Measurements from ENCODE around the gene CWH43.

CWH43 gene

DNA sequence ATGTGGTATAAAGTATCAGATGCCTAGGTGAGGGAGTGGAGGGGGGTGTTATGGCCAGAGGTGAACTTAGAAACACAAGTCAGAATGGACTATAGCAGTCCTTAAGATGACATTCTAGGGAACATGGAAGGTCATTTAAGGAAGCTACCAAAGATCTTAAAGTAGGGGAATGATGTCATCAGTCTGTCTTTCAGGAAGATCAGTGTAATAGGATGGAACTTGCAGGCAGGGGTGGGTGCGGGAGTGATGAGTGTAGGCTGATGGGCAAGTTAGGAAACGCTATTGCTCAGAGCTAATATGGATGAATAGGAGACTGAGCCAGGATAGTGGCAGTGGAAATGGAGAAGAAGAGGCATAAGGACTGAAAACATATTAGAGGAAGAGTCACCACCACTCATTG is 27.5 kb upstream of the CWH43 start:
- H2AFZ ChIP-seq (ENCODE audit: low read length) = no peak overlapping the region
- H3K4me3 ChIP-seq (ENCODE audit: low read length) = no peak overlapping the region
- H3F3A ChIP-seq (ENCODE audit: insufficient read depth, low read length) = no peaks in the 10 kb centered on the region
- no peaks in the 10 kb centered on the region for H3K27me3 ChIP-seq (replicated peaks; ENCODE audit: insufficient read depth, low read length)
- no peaks in the 10 kb centered on the region for H3K4me1 ChIP-seq (ENCODE audit: low read length)
- no peak overlapping the region for H3K27ac ChIP-seq (ENCODE audit: low read length)
- no peak overlapping the region for H3K4me2 ChIP-seq (ENCODE audit: low read depth, low read length)
- H3K9me2 ChIP-seq (replicated peaks; ENCODE audit: insufficient read depth, low read length) = no peaks in the 10 kb centered on the region
- DNase-seq = no peak
- no peak overlapping the region for H3K9ac ChIP-seq (ENCODE audit: low read length)
- no peaks in the 10 kb centered on the region for H3K9me3 ChIP-seq (replicated peaks; ENCODE audit: insufficient read depth, low read length)
- TF ChIP-seq CTCF (IDR thresholded peaks at IDR 0.05; ENCODE audit: low read length) = no peak
- TF ChIP-seq EZH2phosphoT487 (IDR thresholded peaks at IDR 0.05; ENCODE audit: low read length) = no peak
- no peak for TF ChIP-seq EZH2 (optimal IDR thresholded peaks at IDR 0.05; ENCODE audit: low read depth, low read length)
- H4K20me1 ChIP-seq (ENCODE audit: insufficient read depth, low read length) = no peaks in the 10 kb centered on the region
- H3K79me2 ChIP-seq (ENCODE audit: low read length) = no peaks in the 10 kb centered on the region
- no peaks in the 10 kb centered on the region for H3K36me3 ChIP-seq (replicated peaks; ENCODE audit: insufficient read depth, low read length)

DNA sequence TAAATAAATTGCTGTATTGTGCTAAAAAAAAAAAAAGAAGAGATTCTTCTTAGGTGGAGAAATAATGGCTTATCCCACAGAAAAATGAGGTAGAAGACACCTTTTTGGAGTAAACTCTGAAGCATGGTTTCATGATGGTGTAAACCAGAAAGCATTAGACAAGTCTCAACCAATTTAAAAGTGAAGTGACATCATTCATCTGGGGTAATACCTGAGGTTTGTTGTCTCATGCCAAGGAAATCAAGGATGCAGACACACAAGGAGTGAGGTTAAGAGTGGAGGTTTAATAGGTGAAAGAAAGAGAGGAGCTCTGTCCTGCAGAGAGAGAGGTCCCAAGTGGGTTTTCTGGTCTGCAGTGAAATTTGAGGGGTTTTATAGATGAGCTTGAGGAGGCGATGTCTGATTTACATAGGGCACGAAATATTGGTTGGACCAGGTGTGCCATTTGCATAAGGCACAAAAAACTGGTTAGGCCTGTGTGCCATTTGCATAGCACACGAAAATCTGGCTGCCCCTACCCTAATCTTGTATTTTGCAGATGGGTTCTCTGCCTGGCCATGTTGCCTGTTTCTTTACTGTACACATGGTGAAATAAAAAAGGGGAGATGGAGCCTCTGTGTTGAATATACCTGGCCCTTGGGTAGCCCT is 25.0 kb upstream of the CWH43 start:
- no peaks in the 10 kb centered on the region for H3K79me2 ChIP-seq (ENCODE audit: low read length)
- H3K4me3 ChIP-seq (ENCODE audit: low read length) = no peak overlapping the region
- no peak overlapping the region for H3K4me2 ChIP-seq (ENCODE audit: low read depth, low read length)
- no peak for DNase-seq
- no peak overlapping the region for H3K27ac ChIP-seq (ENCODE audit: low read length)
- no peaks in the 10 kb centered on the region for H3F3A ChIP-seq (ENCODE audit: insufficient read depth, low read length)
- H3K9me2 ChIP-seq (replicated peaks; ENCODE audit: insufficient read depth, low read length) = no peaks in the 10 kb centered on the region
- TF ChIP-seq EZH2phosphoT487 (IDR thresholded peaks at IDR 0.05; ENCODE audit: low read length) (no peak), EZH2 (optimal IDR thresholded peaks at IDR 0.05; ENCODE audit: low read depth, low read length) (no peak), CTCF (IDR thresholded peaks at IDR 0.05; ENCODE audit: low read length) (no peak)
- no peaks in the 10 kb centered on the region for H3K36me3 ChIP-seq (replicated peaks; ENCODE audit: insufficient read depth, low read length)
- H3K27me3 ChIP-seq (replicated peaks; ENCODE audit: insufficient read depth, low read length) = no peaks in the 10 kb centered on the region
- H4K20me1 ChIP-seq (ENCODE audit: insufficient read depth, low read length) = no peaks in the 10 kb centered on the region
- H3K4me1 ChIP-seq (ENCODE audit: low read length) = no peaks in the 10 kb centered on the region
- H3K9ac ChIP-seq (ENCODE audit: low read length) = no peak overlapping the region
- no peaks in the 10 kb centered on the region for H3K9me3 ChIP-seq (replicated peaks; ENCODE audit: insufficient read depth, low read length)
- H2AFZ ChIP-seq (ENCODE audit: low read length) = no peak overlapping the region

DNA sequence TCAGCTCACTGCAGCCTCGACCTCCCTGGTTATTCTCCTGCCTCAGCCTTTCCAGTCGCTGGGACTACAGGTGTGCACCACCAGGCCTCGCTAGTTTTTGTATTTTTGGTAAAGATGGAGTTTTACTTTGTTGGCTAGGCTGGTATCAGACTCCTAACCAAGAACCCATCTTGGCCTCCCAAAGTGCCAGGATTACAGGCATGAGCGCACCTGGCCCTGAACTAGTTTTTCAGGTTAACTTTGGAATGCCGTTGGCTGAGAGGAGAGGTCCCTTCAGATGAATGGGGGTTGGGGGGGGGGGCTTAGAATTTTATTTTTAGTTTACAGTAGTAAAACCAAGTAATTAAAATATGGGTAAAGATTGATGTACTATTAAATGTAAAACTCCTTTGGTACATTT is 23.4 kb upstream of the CWH43 start:
- no peak overlapping the region for H2AFZ ChIP-seq (ENCODE audit: low read length)
- no peaks in the 10 kb centered on the region for H3K4me1 ChIP-seq (ENCODE audit: low read length)
- no peak overlapping the region for H3K4me3 ChIP-seq (ENCODE audit: low read length)
- no peak overlapping the region for H3K9ac ChIP-seq (ENCODE audit: low read length)
- DNase-seq = no peak
- no peak overlapping the region for H3K4me2 ChIP-seq (ENCODE audit: low read depth, low read length)
- H4K20me1 ChIP-seq (ENCODE audit: insufficient read depth, low read length) = no peaks in the 10 kb centered on the region
- no peaks in the 10 kb centered on the region for H3K27me3 ChIP-seq (replicated peaks; ENCODE audit: insufficient read depth, low read length)
- no peaks in the 10 kb centered on the region for H3K36me3 ChIP-seq (replicated peaks; ENCODE audit: insufficient read depth, low read length)
- H3K27ac ChIP-seq (ENCODE audit: low read length) = no peak overlapping the region
- no peaks in the 10 kb centered on the region for H3K9me3 ChIP-seq (replicated peaks; ENCODE audit: insufficient read depth, low read length)
- TF ChIP-seq EZH2phosphoT487 (IDR thresholded peaks at IDR 0.05; ENCODE audit: low read length) = no peak
- TF ChIP-seq EZH2 (optimal IDR thresholded peaks at IDR 0.05; ENCODE audit: low read depth, low read length) = no peak
- no peak for TF ChIP-seq CTCF (IDR thresholded peaks at IDR 0.05; ENCODE audit: low read length)
- no peaks in the 10 kb centered on the region for H3K79me2 ChIP-seq (ENCODE audit: low read length)
- no peaks in the 10 kb centered on the region for H3K9me2 ChIP-seq (replicated peaks; ENCODE audit: insufficient read depth, low read length)
- no peaks in the 10 kb centered on the region for H3F3A ChIP-seq (ENCODE audit: insufficient read depth, low read length)

All from MM.1S (cell line).